Tibial nerve (tissue), 4 donors: ENCODE measurements around the gene TRERF1. TPM values are rescaled to one million over a fixed set of nuclear protein-coding genes. Genes with fewer than 3 reads are reported as not detected.
"Not testable (repeated sequence)": the region's sequence is repeated elsewhere in the genome, so short reads cannot be mapped to it uniquely, and the experiment has no call there.

Experiments
- DNase-seq, 2 donors: peaks; one replicate each; pipeline ENCODE4 v3.0.0-alpha.2; 2019; ENCODE audit warnings: low spot score in 2 of 2
- H3K27ac ChIP-seq, 4 donors: fragments of 200-600 bp; sonication (generic) in 3 of 4; one replicate each; pipeline ENCODE4 v1.5.1; 2017 to 2019; ENCODE audit warnings: mild to moderate bottlenecking in 1 of 4
- H3K27me3 ChIP-seq, 2 donors: fragments of 200-600 bp; sonication (generic) in 1 of 2; one replicate each; pipeline versions ENCODE4 v1.5.1 to v1.6.0; 2017 to 2019
- H3K36me3 ChIP-seq, 3 donors: fragments of 200-600 bp; sonication (generic); one replicate each; pipeline ENCODE4 v1.5.1; 2018 to 2019
- H3K4me1 ChIP-seq, 4 donors: fragments of 200-600 bp; sonication (generic) in 3 of 4; one replicate each; pipeline ENCODE4 v1.5.1; 2017 to 2019
- H3K4me3 ChIP-seq, 4 donors: fragments of 200-600 bp; sonication (generic) in 3 of 4; one replicate each; pipeline ENCODE4 v1.5.1; 2017 to 2019; ENCODE audit warnings: mild to moderate bottlenecking in 1 of 4, moderate library complexity in 1 of 4
- H3K9me3 ChIP-seq, 4 donors: fragments of 200-600 bp; sonication (generic) in 3 of 4; one replicate each; pipeline ENCODE4 v1.5.1; 2017 to 2019
- CTCF ChIP-seq, 5 experiments: fragments of 200-600 bp in 3 of 5; fragments of 450-650 bp in 2 of 5; sonication (generic) in 3 of 5; IDR thresholded peaks; one replicate each; pipeline ENCODE4 v1.5.1; 2016 to 2019; ENCODE audit warnings: antibody characterized with exemption in 5 of 5, mild to moderate bottlenecking in 3 of 5, moderate library complexity in 2 of 5
- EP300 ChIP-seq, 2 donors: sonication (generic); formaldehyde crosslinking; IDR thresholded peaks; one replicate each; pipeline ENCODE4 v1.6.1; 2017; ENCODE audit warnings: antibody characterized with exemption in 2 of 2, mild to moderate bottlenecking in 1 of 2
- POLR2A ChIP-seq, 2 donors: fragments of 450-650 bp; IDR thresholded peaks; one replicate each; pipeline ENCODE4 v1.6.1; 2017; ENCODE audit warnings: antibody characterized with exemption in 2 of 2, mild to moderate bottlenecking in 2 of 2, moderate library complexity in 2 of 2
- WGBS, 2 donors: methylation state at CpG; one replicate each; pipeline ENCODE4 v1.1.5; 2018; 5-methylcytosine and 5-hydroxymethylcytosine counted together
- total RNA-seq, 4 donors: library from RNA; depleted of rRNA; stranded (reverse); fragments of >200 nt; gene quantifications; one replicate each; pipeline ENCODE4 v1.1.0, GENCODE V29; 2016

The TRERF1 gene
- total RNA-seq, 4 donors from 2014 or later: 4.2 to 7.2 (median 4.9) TPM

- DNase-seq: no peak
- 91 to 98% methylated on average over 2 of the region's 2 CpGs for WGBS, 2 donors
- no peaks in the 10 kb centered on the region for H3K27me3 ChIP-seq
- H3K4me3 ChIP-seq: no peak overlapping the region
- no peaks in the 10 kb centered on the region for H3K9me3 ChIP-seq
- no peak overlapping the region for H3K27ac ChIP-seq
- H3K36me3 ChIP-seq: no peaks in the 10 kb centered on the region
- no peaks in the 10 kb centered on the region for H3K4me1 ChIP-seq
- TF ChIP-seq POLR2A (IDR thresholded peaks at IDR 0.05) (no peak), EP300 (IDR thresholded peaks at IDR 0.05) (no peak), CTCF (IDR thresholded peaks at IDR 0.05) (no peak)
Measured at GRCh38 chr6:42334870-42335269, 116.9 kb downstream of the TRERF1 start.

GRCh38 chr6:42333612-42334011, 118.1 kb downstream of the TRERF1 start:
- H3K4me3 ChIP-seq: no peak overlapping the region
- H3K36me3 ChIP-seq: no peaks in the 10 kb centered on the region
- TF ChIP-seq POLR2A (IDR thresholded peaks at IDR 0.05): no peak
- TF ChIP-seq EP300 (IDR thresholded peaks at IDR 0.05): no peak
- TF ChIP-seq CTCF (IDR thresholded peaks at IDR 0.05): no peak
- no peak for DNase-seq
- no peak overlapping the region for H3K27ac ChIP-seq
- WGBS, 2 donors: 84 to 90% methylated on average over 6 of the region's 6 CpGs
- H3K9me3 ChIP-seq: no peaks in the 10 kb centered on the region
- H3K4me1 ChIP-seq: no peaks in the 10 kb centered on the region
- H3K27me3 ChIP-seq: no peaks in the 10 kb centered on the region

GRCh38 chr6:42332916-42333315, 118.8 kb downstream of the TRERF1 start:
- no peaks in the 10 kb centered on the region for H3K4me1 ChIP-seq
- TF ChIP-seq EP300 (IDR thresholded peaks at IDR 0.05) (no peak), CTCF (IDR thresholded peaks at IDR 0.05) (no peak), POLR2A (IDR thresholded peaks at IDR 0.05) (no peak)
- 85 to 92% methylated on average over 4 of the region's 4 CpGs for WGBS, 2 donors
- no peaks in the 10 kb centered on the region for H3K27me3 ChIP-seq
- H3K9me3 ChIP-seq: no peaks in the 10 kb centered on the region
- DNase-seq: no peak
- H3K4me3 ChIP-seq: no peak overlapping the region
- no peaks in the 10 kb centered on the region for H3K36me3 ChIP-seq
- H3K27ac ChIP-seq: no peak overlapping the region

- Histone ChIP-seq H3K27ac (no peak overlapping the region), H3K9me3 (no peaks in the 10 kb centered on the region), H3K36me3 (no peaks in the 10 kb centered on the region), H3K4me3 (no peak overlapping the region), H3K27me3 (no peaks in the 10 kb centered on the region), H3K4me1 (no peaks in the 10 kb centered on the region)
- WGBS, 2 donors: 59 to 65% methylated on average over 4 of the region's 4 CpGs
- TF ChIP-seq POLR2A (IDR thresholded peaks at IDR 0.05): no peak
- TF ChIP-seq EP300 (IDR thresholded peaks at IDR 0.05): no peak
- no peak for TF ChIP-seq CTCF (IDR thresholded peaks at IDR 0.05)
- DNase-seq: no peak
Measured at GRCh38 chr6:42331019-42331418, 120.7 kb downstream of the TRERF1 start.

GRCh38 chr6:42326248-42326647, 125.5 kb downstream of the TRERF1 start:
- 79 to 83% methylated on average over 2 of the region's 2 CpGs for WGBS, 2 donors
- Histone ChIP-seq H3K27ac (no peak overlapping the region), H3K36me3 (no peaks in the 10 kb centered on the region), H3K4me3 (no peak overlapping the region), H3K9me3 (peaks cover 0 to 6% (median 0%) of the 10 kb centered on the region in 4 donors), H3K27me3 (no peaks in the 10 kb centered on the region), H3K4me1 (no peaks in the 10 kb centered on the region)
- TF ChIP-seq POLR2A (IDR thresholded peaks at IDR 0.05) (no peak), EP300 (IDR thresholded peaks at IDR 0.05) (no peak), CTCF (IDR thresholded peaks at IDR 0.05) (no peak)
- no peak for DNase-seq

GRCh38 chr6:42324656-42325324, 126.9 kb downstream of the TRERF1 start:
- not testable (repeated sequence) for H3K4me3 ChIP-seq, H3K27me3 ChIP-seq, H3K27ac ChIP-seq, H3K4me1 ChIP-seq, H3K36me3 ChIP-seq, H3K9me3 ChIP-seq, DNase-seq
- 90 to 91% methylated on average over 5 of the region's 5 CpGs for WGBS, 2 donors
